GM12878 (cell line): ENCODE measurements around the gene EI24.

Source experiments
- ASH2L ChIP-seq: fragments of 300-600, 200-600 bp; sonication (generic); IDR thresholded peaks from 2 replicates; pipeline ENCODE4 v1.6.1; 2017; ENCODE audit warnings: low read depth, mild to moderate bottlenecking, borderline replicate concordance
- CBFB ChIP-seq: IDR thresholded peaks from 2 replicates; pipeline ENCODE4 v1.6.1; 2016; ENCODE audit warnings: antibody characterized with exemption, low read depth
- CREM ChIP-seq: IDR thresholded peaks from 2 replicates; pipeline ENCODE4 v1.6.1; 2014; ENCODE audit warnings: antibody characterized with exemption, low read depth
- CTCF ChIP-seq, 3 experiments: IDR thresholded peaks in 2 of 3; conservative IDR thresholded peaks in 1 of 3; 2 replicates each; pipeline ENCODE4 v1.5.1; 2011; ENCODE audit warnings: low read depth in 3 of 3, low read length in 3 of 3, mild to moderate bottlenecking in 3 of 3, control low read depth in 2 of 3, moderate library complexity in 2 of 3, inconsistent platforms in 1 of 3, mixed read lengths in 1 of 3; ENCODE audit not compliant: control insufficient read depth in 2 of 3, insufficient read depth in 1 of 3; ENCODE audit errors: extremely low read depth in 1 of 3
- CUX1 ChIP-seq: IDR thresholded peaks from 2 replicates; pipeline ENCODE4 v1.6.1; 2012; ENCODE audit warnings: improper control_type of control experiment, low read depth, low read length; ENCODE audit not compliant: insufficient replicate concordance
- EZH2 ChIP-seq: IDR thresholded peaks from 2 replicates; pipeline ENCODE4 v1.6.1; 2012; ENCODE audit warnings: low read depth, mild to moderate bottlenecking, control low read depth, inconsistent platforms, low read length, borderline replicate concordance; ENCODE audit not compliant: control insufficient read depth
- FOXK2 ChIP-seq: fragments of 450-650 bp; IDR thresholded peaks from 2 replicates; pipeline ENCODE4 v1.6.1; 2017; ENCODE audit warnings: mild to moderate bottlenecking, moderate library complexity
- KAT2A ChIP-seq: conservative IDR thresholded peaks from 2 replicates; pipeline ENCODE4 v1.6.1; 2011; ENCODE audit warnings: low read depth, low read length; ENCODE audit not compliant: control insufficient read depth
- POLR2A ChIP-seq: IDR thresholded peaks from 2 replicates; pipeline ENCODE4 v1.6.1; 2011; ENCODE audit warnings: low read depth, mild to moderate bottlenecking, low read length
- POLR2AphosphoS5 ChIP-seq: IDR thresholded peaks from 2 replicates; pipeline ENCODE4 v1.6.1; 2011; ENCODE audit warnings: mild to moderate bottlenecking, low read length, inconsistent platforms
- RAD21 ChIP-seq: IDR thresholded peaks from 2 replicates; pipeline ENCODE4 v1.6.1; 2011; ENCODE audit warnings: mild to moderate bottlenecking, low read depth, low read length, moderate library complexity; ENCODE audit not compliant: insufficient read depth
- SMAD1 ChIP-seq: fragments of 450-650 bp; IDR thresholded peaks from 2 replicates; pipeline ENCODE4 v1.6.1; 2018; ENCODE audit warnings: mild to moderate bottlenecking, low read depth; ENCODE audit not compliant: partially characterized antibody

GRCh38 chr11:125623064-125623463 lies 53.8 kb downstream of the EI24 start:
- no peak for TF ChIP-seq CTCF (IDR thresholded peaks at IDR 0.05 in 2 of 3, conservative IDR thresholded peaks at IDR 0.05 in 1 of 3; ENCODE audit: control insufficient read depth in 2 of 3, extremely low read depth in 1 of 3, insufficient read depth in 1 of 3, low read depth in 3 of 3, low read length in 3 of 3)
- no peak for TF ChIP-seq POLR2A
- TF ChIP-seq CBFB = no peak
- TF ChIP-seq CREM = no peak
- TF ChIP-seq POLR2AphosphoS5 = no peak
- no peak for TF ChIP-seq ASH2L
- no peak for TF ChIP-seq KAT2A
- TF ChIP-seq CUX1 = no peak
- no peak for TF ChIP-seq EZH2
- TF ChIP-seq FOXK2 = no peak
- TF ChIP-seq SMAD1 = no peak
- no peak for TF ChIP-seq RAD21
